WTC11 (cell line): ENCODE results near the gene CBFA2T2. TPM values are rescaled to one million over a fixed set of nuclear protein-coding genes. Genes with fewer than 3 reads are reported as not detected.
A peak's percentile ranks its signal among the peaks of the same experiment; 100 is the strongest.
"Not testable (repeated sequence)": the region's sequence is repeated elsewhere in the genome, so short reads cannot be mapped to it uniquely, and the experiment has no call there.

Experiments
- ATAC-seq: fragments of 200-7000 bp; cut with Tn5 transposase; 2 replicates; pipeline ENCODE4 v1.10.0; 2021; ENCODE audit warnings: mild to moderate bottlenecking, moderate library complexity
- CTCF ChIA-PET: fragments of 300-600 bp; sonication (Branson Sonifier 250); formaldehyde crosslinking; loops from one replicate; lab custom pipeline; 2021; ENCODE audit warnings: antibody characterized with exemption; lab: Charles Lee
- POLR2A ChIA-PET: fragments of 350-600 bp; sonication (Branson Sonifier 250); formaldehyde crosslinking; loops from one replicate; lab custom pipeline; 2021; ENCODE audit warnings: antibody characterized with exemption; lab: Charles Lee
- DNase-seq: peaks from one replicate; pipeline ENCODE4 v3.0.0; 2021; ENCODE audit warnings: low spot score
- H3K27ac Mint-ChIP-seq: 2 replicates; pipeline ENCODE4 v1.8.0; 2021; ENCODE audit warnings: mixed read lengths
- H3K27me3 Mint-ChIP-seq: 2 replicates; pipeline ENCODE4 v1.8.0; 2021; ENCODE audit warnings: low read depth, mild to moderate bottlenecking, moderate library complexity, mixed read lengths
- H3K36me3 Mint-ChIP-seq: 2 replicates; pipeline ENCODE4 v1.8.0; 2021; ENCODE audit warnings: mixed read lengths
- H3K4me1 Mint-ChIP-seq: 2 replicates; pipeline ENCODE4 v1.8.0; 2022; ENCODE audit warnings: mixed read lengths
- H3K4me3 Mint-ChIP-seq: 2 replicates; pipeline ENCODE4 v1.8.0; 2021; ENCODE audit warnings: mild to moderate bottlenecking, moderate library complexity, mixed read lengths
- H3K9me3 Mint-ChIP-seq: 2 replicates; pipeline ENCODE4 v1.8.0; 2021; ENCODE audit warnings: mixed read lengths
- CBFB ChIP-seq: sonication (generic); formaldehyde crosslinking; IDR thresholded peaks from 2 replicates; pipeline ENCODE4 v1.8.1; 2022; ENCODE audit warnings: mild to moderate bottlenecking, low read depth, missing genetic modification reagents
- CTCF ChIP-seq: fragments of 200-600 bp; IDR thresholded peaks from 2 replicates; pipeline ENCODE4 v1.8.0; 2022; ENCODE audit warnings: antibody characterized with exemption
- GABPB1 ChIP-seq: sonication (generic); formaldehyde crosslinking; IDR thresholded peaks from 2 replicates; pipeline ENCODE4 v1.8.1; 2023; ENCODE audit warnings: mild to moderate bottlenecking, missing genetic modification reagents
- GTF2I ChIP-seq: fragments of 250-450 bp; sonication (Bioruptor Pico); conservative IDR thresholded peaks from 2 replicates; pipeline ENCODE4 v1.4.0; 2021; ENCODE audit warnings: mild to moderate bottlenecking
- IRF2 ChIP-seq: sonication (generic); formaldehyde crosslinking; IDR thresholded peaks from 2 replicates; pipeline ENCODE4 v1.8.0; 2022; ENCODE audit warnings: low read depth, missing genetic modification reagents, borderline replicate concordance
- JAZF1 ChIP-seq: fragments of 250-450 bp; sonication (Bioruptor Pico); IDR thresholded peaks from 2 replicates; pipeline ENCODE4 v1.9.0; 2021; ENCODE audit warnings: moderate library complexity, mild to moderate bottlenecking, inconsistent platforms
- NFATC4 ChIP-seq: fragments of 250-450 bp; sonication (Bioruptor Pico); IDR thresholded peaks from 2 replicates; pipeline ENCODE4 v1.9.0; 2021; ENCODE audit warnings: mild to moderate bottlenecking
- NFYB ChIP-seq: sonication (generic); formaldehyde crosslinking; conservative IDR thresholded peaks from 2 replicates; pipeline ENCODE4 v1.8.0; 2022; ENCODE audit warnings: low read depth, missing genetic modification reagents
- NR1H2 ChIP-seq: sonication (generic); formaldehyde crosslinking; IDR thresholded peaks from 2 replicates; pipeline ENCODE4 v1.9.0; 2021; ENCODE audit warnings: mild to moderate bottlenecking, moderate library complexity, missing genetic modification reagents
- OVOL2 ChIP-seq: fragments of 250-450 bp; sonication (Bioruptor Pico); IDR thresholded peaks from 2 replicates; pipeline ENCODE4 v1.9.0; 2021; ENCODE audit warnings: mild to moderate bottlenecking, borderline replicate concordance
- SMAD3 ChIP-seq: sonication (generic); formaldehyde crosslinking; IDR thresholded peaks from 2 replicates; pipeline ENCODE4 v1.8.0; 2022; ENCODE audit warnings: missing genetic modification reagents, mild to moderate bottlenecking, borderline replicate concordance
- SP1 ChIP-seq: sonication (generic); formaldehyde crosslinking; conservative IDR thresholded peaks from 2 replicates; pipeline ENCODE4 v1.8.1; 2022; ENCODE audit warnings: missing genetic modification reagents
- TCF7 ChIP-seq: sonication (generic); formaldehyde crosslinking; IDR thresholded peaks from 2 replicates; pipeline ENCODE4 v1.8.0; 2022; ENCODE audit warnings: mild to moderate bottlenecking, low read depth, missing genetic modification reagents, moderate library complexity
- TEAD4 ChIP-seq: sonication (generic); formaldehyde crosslinking; IDR thresholded peaks from 2 replicates; pipeline ENCODE4 v1.8.0; 2022; ENCODE audit warnings: mild to moderate bottlenecking, missing genetic modification reagents
- TP53 ChIP-seq: sonication (generic); formaldehyde crosslinking; IDR thresholded peaks from 2 replicates; pipeline ENCODE4 v1.8.1; 2023; ENCODE audit warnings: mild to moderate bottlenecking, missing genetic modification reagents
- ZNF138 ChIP-seq: sonication (generic); formaldehyde crosslinking; conservative IDR thresholded peaks from 2 replicates; pipeline ENCODE4 v1.8.1; 2022; ENCODE audit warnings: mild to moderate bottlenecking, moderate library complexity, missing genetic modification reagents
- ZNF263 ChIP-seq: sonication (generic); formaldehyde crosslinking; IDR thresholded peaks from 2 replicates; pipeline ENCODE4 v1.8.1; 2022; ENCODE audit warnings: low read depth, mild to moderate bottlenecking, moderate library complexity, missing genetic modification reagents
- total RNA-seq: library from RNA; stranded (reverse); gene quantifications from 3 replicates; pipeline ENCODE4 v1.2.3, GENCODE V29; 2021
- TF ChIP-seq, protein P1 (sequence below): sonication (generic); formaldehyde crosslinking; conservative IDR thresholded peaks from 2 replicates; pipeline ENCODE4 v1.8.1; 2022; ENCODE audit warnings: mild to moderate bottlenecking, missing genetic modification reagents
- TF ChIP-seq, protein P2 (sequence below): sonication (generic); formaldehyde crosslinking; IDR thresholded peaks from 2 replicates; pipeline ENCODE4 v1.8.0; 2022; ENCODE audit warnings: mild to moderate bottlenecking, missing genetic modification reagents
- TF ChIP-seq, protein P3 (sequence below): sonication (generic); formaldehyde crosslinking; IDR thresholded peaks from 2 replicates; pipeline ENCODE4 v1.8.1; 2023; ENCODE audit warnings: mild to moderate bottlenecking, moderate library complexity, missing genetic modification reagents
- TF ChIP-seq, protein P4 (sequence below): sonication (generic); formaldehyde crosslinking; IDR thresholded peaks from 2 replicates; pipeline ENCODE4 v1.8.1; 2022; ENCODE audit warnings: mild to moderate bottlenecking, missing genetic modification reagents, moderate library complexity, borderline replicate concordance
- TF ChIP-seq, protein P5 (sequence below): fragments of 250-450 bp; sonication (Bioruptor Pico); IDR thresholded peaks from 2 replicates; pipeline ENCODE4 v1.9.0; 2021; ENCODE audit warnings: mild to moderate bottlenecking

The CBFA2T2 gene
- total RNA-seq, 1 experiment from 2014 or later: 22.1 TPM

GRCh38 chr20:33450867-33451266 is 39.0 kb upstream of the CBFA2T2 start (continued):
- TF ChIP-seq NFYB (CRISPR knock-in tag) (no peak), IRF2 (CRISPR knock-in tag) (no peak), SP1 (CRISPR knock-in tag) (no peak), ZNF263 (CRISPR knock-in tag) (no peak), TP53 (CRISPR knock-in tag) (no peak)
- TF ChIP-seq, protein P1, sequence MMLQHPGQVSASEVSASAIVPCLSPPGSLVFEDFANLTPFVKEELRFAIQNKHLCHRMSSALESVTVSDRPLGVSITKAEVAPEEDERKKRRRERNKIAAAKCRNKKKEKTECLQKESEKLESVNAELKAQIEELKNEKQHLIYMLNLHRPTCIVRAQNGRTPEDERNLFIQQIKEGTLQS (CRISPR knock-in tag): no peak

- H3K27me3 Mint-ChIP-seq: peaks cover 11% of the 10 kb centered on the region
- ATAC-seq (peak; percentile 92), DNase-seq (peak; percentile 95)
- not testable (repeated sequence) for H3K27ac Mint-ChIP-seq, H3K9me3 Mint-ChIP-seq, H3K36me3 Mint-ChIP-seq, H3K4me3 Mint-ChIP-seq, H3K4me1 Mint-ChIP-seq
- TF ChIP-seq, protein P2, sequence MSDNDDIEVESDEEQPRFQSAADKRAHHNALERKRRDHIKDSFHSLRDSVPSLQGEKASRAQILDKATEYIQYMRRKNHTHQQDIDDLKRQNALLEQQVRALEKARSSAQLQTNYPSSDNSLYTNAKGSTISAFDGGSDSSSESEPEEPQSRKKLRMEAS: peak; percentile 39; the same call in 1 of the 2 replicates
- TF ChIP-seq GABPB1 (peak; percentile 51; the same call in 1 of the 2 replicates), CTCF (peak; percentile 97)
- CTCF ChIA-PET: interaction anchor here (0.6 to 1.7 kb wide), 48 partner anchors 8 to 263 kb away, joined by 3 to 38 read pairs (median 4); partner anchors contain the start of genes ACTL10, CBFA2T2, PXMP4 and SNTA1
- POLR2A ChIA-PET: interaction anchor here (0.6 kb wide), 2 partner anchors 209 to 238 kb away, joined by 3 read pairs; partner anchors contain the start of gene ACTL10
Observed at GRCh38 chr20:33456916-33457642, 32.8 kb upstream of the CBFA2T2 start.

DNA sequence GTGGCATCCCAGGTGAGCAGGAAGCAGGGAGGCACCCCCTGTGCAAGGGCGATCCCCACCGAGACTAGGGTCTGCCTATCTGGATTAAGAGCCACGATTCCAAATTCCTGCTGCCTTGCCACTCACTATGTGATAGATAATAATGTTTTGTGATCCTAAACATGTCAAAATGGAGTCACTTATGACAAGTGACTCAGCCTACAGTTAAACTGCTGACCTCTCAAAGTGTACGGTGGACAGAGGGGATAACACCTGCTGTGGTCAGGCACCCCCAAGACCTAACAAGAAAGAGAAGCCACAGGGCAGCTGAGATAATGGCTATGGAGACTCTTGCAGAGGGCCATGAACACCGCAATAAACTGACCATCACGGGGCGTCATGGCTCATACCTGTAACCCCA is 30.3 kb upstream of the CBFA2T2 start:
- H3K27ac Mint-ChIP-seq: no peak overlapping the region
- CTCF ChIA-PET: interaction anchor here (1.1 kb wide), 1 partner anchor 208 kb away, joined by 3 read pairs; no protein-coding TSS in a partner anchor
- TF ChIP-seq, protein P3, sequence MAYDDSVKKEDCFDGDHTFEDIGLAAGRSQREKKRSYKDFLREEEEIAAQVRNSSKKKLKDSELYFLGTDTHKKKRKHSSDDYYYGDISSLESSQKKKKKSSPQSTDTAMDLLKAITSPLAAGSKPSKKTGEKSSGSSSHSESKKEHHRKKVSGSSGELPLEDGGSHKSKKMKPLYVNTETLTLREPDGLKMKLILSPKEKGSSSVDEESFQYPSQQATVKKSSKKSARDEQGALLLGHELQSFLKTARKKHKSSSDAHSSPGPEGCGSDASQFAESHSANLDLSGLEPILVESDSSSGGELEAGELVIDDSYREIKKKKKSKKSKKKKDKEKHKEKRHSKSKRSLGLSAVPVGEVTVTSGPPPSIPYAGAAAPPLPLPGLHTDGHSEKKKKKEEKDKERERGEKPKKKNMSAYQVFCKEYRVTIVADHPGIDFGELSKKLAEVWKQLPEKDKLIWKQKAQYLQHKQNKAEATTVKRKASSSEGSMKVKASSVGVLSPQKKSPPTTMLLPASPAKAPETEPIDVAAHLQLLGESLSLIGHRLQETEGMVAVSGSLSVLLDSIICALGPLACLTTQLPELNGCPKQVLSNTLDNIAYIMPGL: no peak
- TF ChIP-seq JAZF1 (CRISPR knock-in tag) (no peak), TEAD4 (no peak), CBFB (CRISPR knock-in tag) (no peak), TCF7 (CRISPR knock-in tag) (no peak), GTF2I (no peak), ZNF138 (CRISPR knock-in tag) (no peak), GABPB1 (no peak), SMAD3 (CRISPR knock-in tag) (no peak), OVOL2 (CRISPR knock-in tag) (no peak), TP53 (CRISPR knock-in tag) (no peak), NFYB (CRISPR knock-in tag) (no peak), NR1H2 (CRISPR knock-in tag) (no peak), NFATC4 (CRISPR knock-in tag) (no peak)
- TF ChIP-seq, protein P4, sequence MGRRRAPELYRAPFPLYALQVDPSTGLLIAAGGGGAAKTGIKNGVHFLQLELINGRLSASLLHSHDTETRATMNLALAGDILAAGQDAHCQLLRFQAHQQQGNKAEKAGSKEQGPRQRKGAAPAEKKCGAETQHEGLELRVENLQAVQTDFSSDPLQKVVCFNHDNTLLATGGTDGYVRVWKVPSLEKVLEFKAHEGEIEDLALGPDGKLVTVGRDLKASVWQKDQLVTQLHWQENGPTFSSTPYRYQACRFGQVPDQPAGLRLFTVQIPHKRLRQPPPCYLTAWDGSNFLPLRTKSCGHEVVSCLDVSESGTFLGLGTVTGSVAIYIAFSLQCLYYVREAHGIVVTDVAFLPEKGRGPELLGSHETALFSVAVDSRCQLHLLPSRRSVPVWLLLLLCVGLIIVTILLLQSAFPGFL: no peak
- TF ChIP-seq, protein P5, sequence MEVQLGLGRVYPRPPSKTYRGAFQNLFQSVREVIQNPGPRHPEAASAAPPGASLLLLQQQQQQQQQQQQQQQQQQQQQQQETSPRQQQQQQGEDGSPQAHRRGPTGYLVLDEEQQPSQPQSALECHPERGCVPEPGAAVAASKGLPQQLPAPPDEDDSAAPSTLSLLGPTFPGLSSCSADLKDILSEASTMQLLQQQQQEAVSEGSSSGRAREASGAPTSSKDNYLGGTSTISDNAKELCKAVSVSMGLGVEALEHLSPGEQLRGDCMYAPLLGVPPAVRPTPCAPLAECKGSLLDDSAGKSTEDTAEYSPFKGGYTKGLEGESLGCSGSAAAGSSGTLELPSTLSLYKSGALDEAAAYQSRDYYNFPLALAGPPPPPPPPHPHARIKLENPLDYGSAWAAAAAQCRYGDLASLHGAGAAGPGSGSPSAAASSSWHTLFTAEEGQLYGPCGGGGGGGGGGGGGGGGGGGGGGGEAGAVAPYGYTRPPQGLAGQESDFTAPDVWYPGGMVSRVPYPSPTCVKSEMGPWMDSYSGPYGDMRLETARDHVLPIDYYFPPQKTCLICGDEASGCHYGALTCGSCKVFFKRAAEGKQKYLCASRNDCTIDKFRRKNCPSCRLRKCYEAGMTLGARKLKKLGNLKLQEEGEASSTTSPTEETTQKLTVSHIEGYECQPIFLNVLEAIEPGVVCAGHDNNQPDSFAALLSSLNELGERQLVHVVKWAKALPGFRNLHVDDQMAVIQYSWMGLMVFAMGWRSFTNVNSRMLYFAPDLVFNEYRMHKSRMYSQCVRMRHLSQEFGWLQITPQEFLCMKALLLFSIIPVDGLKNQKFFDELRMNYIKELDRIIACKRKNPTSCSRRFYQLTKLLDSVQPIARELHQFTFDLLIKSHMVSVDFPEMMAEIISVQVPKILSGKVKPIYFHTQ: no peak
- peaks cover 10% of the 10 kb centered on the region for H3K4me1 Mint-ChIP-seq
- H3K9me3 Mint-ChIP-seq: no peaks in the 10 kb centered on the region
- ATAC-seq (no peak), DNase-seq (no peak)
- POLR2A ChIA-PET: interaction anchor here (0.7 kb wide), 1 partner anchor 205 kb away, joined by 3 read pairs; no protein-coding TSS in a partner anchor
- H3K36me3 Mint-ChIP-seq: no peaks in the 10 kb centered on the region
- peaks cover 29% of the 10 kb centered on the region for H3K27me3 Mint-ChIP-seq
- H3K4me3 Mint-ChIP-seq: no peak overlapping the region
